ENCODE data around the gene AGT.
"Not testable (repeated sequence)": the region's sequence is repeated elsewhere in the genome, so short reads cannot be mapped to it uniquely, and the experiment has no call there.

Gene AGT

GRCh38 chr1:230744382-230744781 lies 30.5 kb upstream of the AGT start:
- DNase-seq (ENCODE audit: low read depth in 2 of 2) = no peak

- DNase-seq (ENCODE audit: low read depth in 2 of 2) = no peak
These were observed 30.0 kb upstream of the AGT start for GRCh38 chr1:230743899-230744298.

DNA sequence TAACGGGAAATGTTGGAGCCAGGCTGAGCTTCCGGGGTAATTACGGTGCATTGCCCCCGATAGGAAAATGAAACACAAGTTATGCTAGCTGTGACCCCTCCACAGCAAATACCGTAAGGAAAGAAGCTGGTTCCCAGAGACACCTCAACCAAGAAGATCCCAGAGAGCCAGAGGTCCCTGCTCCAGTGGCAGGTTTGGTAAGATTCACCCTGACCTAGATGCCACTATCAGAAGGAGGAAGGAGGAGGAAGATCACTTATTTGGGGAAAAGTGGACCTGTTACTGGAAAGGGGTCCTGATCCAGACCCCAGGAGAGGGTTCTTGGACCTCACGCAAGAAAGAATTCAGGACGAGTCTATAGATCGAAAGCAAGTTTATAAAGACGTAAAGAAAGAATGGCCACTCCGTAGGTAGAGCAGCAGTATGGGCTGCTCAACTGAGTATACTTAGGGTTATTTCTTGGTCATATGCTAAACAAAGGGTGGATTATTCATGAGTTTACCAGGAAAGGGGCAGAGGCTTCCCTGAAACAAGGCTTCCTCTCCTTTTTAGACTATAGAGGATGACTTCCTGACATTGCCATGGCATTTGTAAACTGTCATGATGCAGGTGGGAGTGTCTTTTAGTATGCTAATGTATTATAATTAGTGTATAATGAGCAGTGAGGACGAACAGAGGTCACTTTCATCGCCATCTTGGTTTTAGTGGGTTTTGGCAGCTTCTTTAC lies 25.8 kb upstream of the AGT start:
- no peak for DNase-seq (ENCODE audit: low read depth in 2 of 2)

GRCh38 chr1:230737622-230738262 lies 23.8 kb upstream of the AGT start:
- no peak for DNase-seq (ENCODE audit: low read depth in 2 of 2)

DNA sequence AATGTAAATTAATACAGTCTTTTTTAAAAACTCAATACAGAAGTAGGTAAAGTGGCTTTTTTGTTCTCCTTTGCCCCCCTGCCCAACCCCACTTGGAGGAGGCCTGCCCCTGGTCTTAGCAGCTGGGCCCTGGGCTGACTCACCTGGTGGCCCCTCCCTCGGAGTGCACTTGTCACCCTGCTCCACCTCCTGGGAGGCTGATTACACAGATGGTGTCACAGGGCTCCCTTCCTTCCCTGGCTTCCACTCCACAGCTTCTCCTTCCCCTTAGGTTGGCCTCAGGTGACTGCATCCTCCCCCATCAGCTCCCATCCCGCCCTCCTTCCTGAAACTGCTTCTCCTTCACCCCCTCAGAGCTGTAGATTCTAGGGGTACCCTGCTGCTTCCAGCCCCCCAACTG lies 21.5 kb upstream of the AGT start:
- no peak for DNase-seq (ENCODE audit: low read depth in 2 of 2)

- no peak for DNase-seq (ENCODE audit: low read depth in 2 of 2)
These were observed 17.1 kb upstream of the AGT start for GRCh38 chr1:230730977-230731376.

- no peak for DNase-seq (ENCODE audit: low read depth in 2 of 2)
These were observed 14.9 kb upstream of the AGT start for GRCh38 chr1:230728710-230729392.

DNA sequence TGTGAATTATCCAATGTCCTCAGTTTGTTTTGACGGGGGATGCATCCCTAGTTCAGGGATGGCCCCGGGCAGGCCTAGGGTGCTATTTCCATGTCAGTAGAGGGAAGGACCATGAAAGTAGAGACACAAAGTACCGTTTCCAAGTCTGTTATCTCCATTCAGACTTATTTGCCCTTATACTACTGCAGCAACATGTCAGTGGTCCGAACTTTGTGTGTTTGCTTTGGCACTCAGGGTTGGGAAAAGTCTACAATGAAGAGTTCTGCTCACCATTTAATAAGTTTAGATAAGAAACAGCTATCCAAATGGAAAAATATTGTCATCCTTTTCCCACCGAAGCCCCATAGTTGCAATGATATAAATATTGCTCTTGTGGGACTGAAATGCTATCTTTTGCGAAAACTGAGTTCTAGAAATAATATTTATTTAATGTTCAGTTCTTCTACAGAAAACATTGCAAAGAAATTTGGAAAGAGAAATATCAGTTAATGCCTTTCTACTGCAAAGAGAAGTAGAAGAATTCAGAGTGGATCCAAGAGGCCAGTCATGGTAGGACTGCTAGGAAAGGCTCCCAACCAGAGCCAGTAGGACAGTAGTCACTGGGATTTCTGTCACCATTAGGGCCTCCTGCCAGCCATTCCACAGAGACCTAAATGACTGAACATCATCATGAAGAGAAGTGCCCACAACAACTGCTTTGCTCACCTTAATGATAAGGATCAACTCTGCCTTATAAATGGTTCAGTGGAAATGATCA lies 11.5 kb upstream of the AGT start:
- DNase-seq (ENCODE audit: low read depth in 2 of 2) = no peak

- not testable (repeated sequence) for DNase-seq (ENCODE audit: low read depth in 2 of 2)
These were observed 8.1 kb upstream of the AGT start for GRCh38 chr1:230721849-230722522.

GRCh38 chr1:230717251-230717650 lies 3.3 kb upstream of the AGT start:
- no peak for DNase-seq (ENCODE audit: low read depth in 2 of 2)

DNA sequence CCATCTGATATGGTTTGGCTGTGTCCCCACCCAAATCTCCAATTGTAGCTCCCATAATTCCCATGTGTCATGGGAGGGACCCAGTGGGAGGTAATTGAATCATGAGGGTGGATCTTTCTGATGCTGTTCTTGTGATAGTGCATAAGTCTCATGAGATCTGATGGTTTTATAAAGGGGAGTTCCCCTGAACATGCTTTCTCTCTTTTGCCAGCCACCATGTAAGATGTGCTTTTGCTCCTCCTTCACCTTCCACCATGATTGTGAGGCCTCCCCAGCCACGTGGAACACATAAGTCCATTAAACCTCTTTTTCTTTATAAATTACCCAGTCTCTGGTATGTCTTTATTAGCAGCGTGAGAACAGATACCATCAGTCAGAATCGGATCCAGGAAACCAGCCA lies 2.5 kb upstream of the AGT start:
- not testable (repeated sequence) for DNase-seq (ENCODE audit: low read depth in 2 of 2)

- no peak for DNase-seq (ENCODE audit: low read depth in 2 of 2)
These were observed 1.6 kb upstream of the AGT start for GRCh38 chr1:230715510-230715909.

GRCh38 chr1:230713547-230713914 lies 391 bp downstream of the AGT start:
- no peak for DNase-seq (ENCODE audit: low read depth in 2 of 2)

- no peak for DNase-seq (ENCODE audit: low read depth in 2 of 2)
These were observed 784 bp downstream of the AGT start for GRCh38 chr1:230713138-230713537.

GRCh38 chr1:230712470-230712942 lies 1.4 kb downstream of the AGT start:
- DNase-seq (ENCODE audit: low read depth in 2 of 2) = no peak

DNA sequence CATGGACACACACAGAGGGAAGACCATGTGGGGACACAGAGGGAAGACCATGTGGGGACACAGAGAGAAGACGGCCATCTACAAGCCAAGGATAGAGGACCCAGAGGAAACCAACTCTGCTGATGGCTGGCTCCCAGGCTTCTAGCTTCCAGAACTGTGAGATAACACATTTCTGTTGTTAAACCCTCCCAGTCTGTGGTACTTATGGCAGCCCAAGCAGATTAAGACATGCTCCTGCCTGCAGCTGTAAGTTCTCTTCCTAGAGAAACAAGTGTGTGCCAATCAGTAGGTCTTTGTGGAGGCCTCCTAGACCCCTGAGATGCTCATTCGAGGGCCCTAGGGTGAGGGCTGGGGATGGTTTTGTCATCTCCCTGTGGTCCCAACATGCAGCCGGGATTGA lies 2.7 kb downstream of the AGT start:
- no peak for DNase-seq (ENCODE audit: low read depth in 2 of 2)

DNA sequence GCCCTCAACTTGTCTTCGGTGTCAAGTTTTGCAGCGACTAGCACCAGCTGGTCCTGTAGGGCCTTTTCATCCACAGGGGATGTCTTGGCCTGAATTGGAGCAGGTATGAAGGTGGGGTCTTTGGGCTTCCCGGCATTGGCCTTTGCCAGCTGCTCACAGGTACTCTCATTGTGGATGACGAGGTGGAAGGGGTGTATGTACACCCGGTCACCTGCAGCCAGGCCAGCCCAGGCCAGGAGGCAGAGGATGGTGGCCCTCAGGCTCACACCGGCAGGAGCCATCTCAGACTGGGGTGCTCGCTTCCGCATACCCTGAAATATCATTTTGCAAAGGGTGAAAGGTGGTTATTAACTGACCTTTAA lies 3.4 kb downstream of the AGT start:
- no peak for DNase-seq (ENCODE audit: low read depth in 2 of 2)

DNA sequence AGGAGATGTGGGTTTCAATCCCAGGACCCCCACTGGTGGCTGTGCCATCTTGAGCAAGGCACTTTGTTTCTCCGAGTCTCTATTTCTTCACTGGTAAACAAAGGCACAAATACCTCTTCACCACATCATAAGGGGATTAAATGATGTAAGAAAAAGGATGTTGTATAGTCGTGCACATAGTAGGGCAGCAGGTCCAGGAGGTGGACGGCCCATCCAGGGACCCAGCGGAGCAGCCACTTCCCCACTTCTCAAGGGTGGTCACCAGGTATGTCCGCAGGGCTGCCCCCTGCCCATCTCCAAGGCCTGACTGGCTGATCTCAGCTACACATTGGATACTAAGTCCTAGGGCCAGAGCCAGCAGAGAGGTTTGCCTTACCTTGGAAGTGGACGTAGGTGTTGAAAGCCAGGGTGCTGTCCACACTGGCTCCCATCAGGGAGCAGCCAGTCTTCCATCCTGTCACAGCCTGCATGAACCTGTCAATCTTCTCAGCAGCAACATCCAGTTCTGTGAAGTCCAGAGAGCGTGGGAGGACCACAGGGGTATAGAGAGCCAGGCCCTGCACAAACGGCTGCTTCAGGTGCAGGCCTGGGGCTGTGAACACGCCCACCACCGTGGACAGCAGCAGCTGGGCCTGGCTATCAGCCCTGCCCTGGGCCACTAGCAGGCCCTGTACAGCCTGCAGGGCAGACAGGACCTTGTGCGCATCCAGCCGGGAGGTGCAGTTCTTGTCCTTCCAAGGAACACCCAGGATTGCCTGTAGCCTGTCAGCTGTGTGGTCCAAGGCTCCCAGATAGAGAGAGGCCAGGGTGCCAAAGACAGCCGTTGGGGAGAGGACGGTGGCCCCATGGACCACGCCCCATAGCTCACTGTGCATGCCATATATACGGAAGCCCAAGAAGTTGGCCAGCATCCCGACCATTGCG lies 4.0 kb downstream of the AGT start:
- DNase-seq (ENCODE audit: low read depth in 2 of 2) = no peak

- DNase-seq (ENCODE audit: low read depth in 2 of 2) = no peak
These were observed 5.0 kb downstream of the AGT start for GRCh38 chr1:230708631-230709580.
